Cardiac fibroblast (primary cell): ENCODE data around the gene CAMTA1.

ENCODE experiments used
- DNase-seq, 2 donors: peaks; one replicate each; pipeline versions ENCODE4 v3.0.0 to v3.0.0-alpha.2; 2010; ENCODE audit warnings: low read depth in 2 of 2
- H3K4me3 ChIP-seq, 2 donors: replicated peaks in 1 of 2; 1 replicate in 1 of 2; 2 replicates in 1 of 2; pipeline ENCODE4 v1.5.1; 2011; ENCODE audit warnings: low read depth in 2 of 2, low read length in 2 of 2, mild to moderate bottlenecking in 2 of 2, moderate library complexity in 1 of 2
- TF ChIP-seq, protein P1 (sequence below): IDR thresholded peaks from one replicate; pipeline ENCODE4 v1.5.1; 2011; ENCODE audit warnings: low read depth, mild to moderate bottlenecking, low read length, inconsistent platforms

CAMTA1 gene

DNA sequence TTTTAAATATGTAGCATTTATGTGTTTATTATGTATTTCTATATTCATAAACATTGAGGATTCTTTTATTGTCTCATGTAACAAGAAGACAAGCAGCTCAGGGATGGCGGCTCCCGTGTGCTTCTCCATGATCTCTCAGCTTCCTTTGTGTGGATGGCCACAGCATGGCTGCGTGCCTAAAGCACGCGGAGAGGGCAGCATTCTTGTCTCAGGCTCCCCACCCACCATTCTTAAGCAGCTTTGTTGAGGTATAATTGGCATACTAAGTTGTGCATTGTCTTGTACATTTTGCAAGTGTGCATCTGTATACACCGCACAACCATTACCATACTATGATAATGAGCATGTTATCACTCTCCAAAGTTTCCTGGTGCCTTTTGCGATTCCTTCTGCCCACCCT, 81.6 kb downstream of the CAMTA1 start:
- TF ChIP-seq, protein P1, sequence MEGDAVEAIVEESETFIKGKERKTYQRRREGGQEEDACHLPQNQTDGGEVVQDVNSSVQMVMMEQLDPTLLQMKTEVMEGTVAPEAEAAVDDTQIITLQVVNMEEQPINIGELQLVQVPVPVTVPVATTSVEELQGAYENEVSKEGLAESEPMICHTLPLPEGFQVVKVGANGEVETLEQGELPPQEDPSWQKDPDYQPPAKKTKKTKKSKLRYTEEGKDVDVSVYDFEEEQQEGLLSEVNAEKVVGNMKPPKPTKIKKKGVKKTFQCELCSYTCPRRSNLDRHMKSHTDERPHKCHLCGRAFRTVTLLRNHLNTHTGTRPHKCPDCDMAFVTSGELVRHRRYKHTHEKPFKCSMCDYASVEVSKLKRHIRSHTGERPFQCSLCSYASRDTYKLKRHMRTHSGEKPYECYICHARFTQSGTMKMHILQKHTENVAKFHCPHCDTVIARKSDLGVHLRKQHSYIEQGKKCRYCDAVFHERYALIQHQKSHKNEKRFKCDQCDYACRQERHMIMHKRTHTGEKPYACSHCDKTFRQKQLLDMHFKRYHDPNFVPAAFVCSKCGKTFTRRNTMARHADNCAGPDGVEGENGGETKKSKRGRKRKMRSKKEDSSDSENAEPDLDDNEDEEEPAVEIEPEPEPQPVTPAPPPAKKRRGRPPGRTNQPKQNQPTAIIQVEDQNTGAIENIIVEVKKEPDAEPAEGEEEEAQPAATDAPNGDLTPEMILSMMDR: no peak
- DNase-seq: no peak

DNA sequence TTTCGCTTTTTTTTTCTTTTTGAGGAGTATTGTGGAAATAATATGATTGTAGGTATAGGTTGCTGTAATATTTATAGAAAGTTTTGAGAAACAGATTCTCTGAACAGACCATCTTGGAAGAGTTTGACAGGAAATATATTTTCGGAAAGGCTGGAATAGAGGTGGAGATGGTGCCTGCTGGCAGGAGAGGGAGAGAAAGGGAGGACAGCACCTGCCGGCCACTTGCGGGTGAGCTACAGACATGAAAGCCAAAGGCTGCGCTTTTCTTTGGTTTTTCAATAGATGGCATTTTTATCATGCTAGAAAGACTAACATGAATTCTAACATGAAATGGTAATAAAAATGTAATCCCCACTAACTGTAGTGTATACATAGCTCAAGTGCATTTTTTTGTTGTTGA, 82.1 kb downstream of the CAMTA1 start:
- H3K4me3 ChIP-seq: no peak overlapping the region
- TF ChIP-seq, protein P1: no peak
- DNase-seq: no peak

More for the DNA sequence above, 81.6 kb downstream of the CAMTA1 start:
- no peak overlapping the region for H3K4me3 ChIP-seq

DNA sequence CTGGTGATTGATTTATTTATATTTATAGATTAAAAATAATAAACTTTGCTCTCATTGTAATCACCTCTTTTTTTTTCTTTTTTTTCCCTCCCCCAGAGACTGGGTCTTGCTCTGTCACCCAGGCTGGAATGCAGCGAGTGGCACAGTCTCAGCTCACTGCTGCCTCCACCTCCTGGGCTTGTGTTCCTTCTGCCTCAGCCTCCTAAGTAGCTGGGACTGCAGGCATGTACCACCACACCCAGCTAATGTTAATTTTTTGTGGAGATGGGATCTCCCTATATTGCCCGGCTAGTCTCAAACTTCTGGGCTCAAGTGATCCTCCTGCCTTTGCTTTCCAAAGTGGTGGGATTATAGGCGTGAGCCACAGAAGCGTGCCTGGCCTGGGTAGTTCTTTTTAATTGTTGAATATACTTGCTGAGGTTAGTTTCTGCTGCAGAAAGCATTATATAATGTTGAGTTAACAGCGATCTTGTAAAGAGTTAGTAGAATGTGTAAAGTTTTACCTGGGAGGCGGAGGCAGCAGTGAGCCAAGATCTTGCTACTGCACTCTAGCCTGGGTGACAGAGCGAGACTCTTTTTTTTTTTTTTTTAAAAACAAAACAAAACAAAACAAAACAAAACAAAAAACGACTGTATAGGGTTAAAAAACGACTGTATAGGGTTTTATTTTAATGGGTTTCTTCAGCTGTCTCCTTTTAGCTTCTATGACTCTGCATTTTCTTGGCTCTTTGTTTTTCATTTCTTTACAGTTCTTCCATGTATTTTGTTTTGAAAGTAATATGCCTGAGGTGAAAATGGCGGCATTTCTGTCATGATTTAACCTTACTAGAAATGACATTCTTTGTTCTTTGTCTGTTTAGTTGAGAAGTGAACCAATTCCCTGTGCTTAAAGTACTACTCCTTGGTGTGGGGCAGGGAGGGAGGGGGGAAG, 82.7 kb downstream of the CAMTA1 start:
- H3K4me3 ChIP-seq: no peak overlapping the region
- TF ChIP-seq, protein P1: no peak
- no peak for DNase-seq

DNA sequence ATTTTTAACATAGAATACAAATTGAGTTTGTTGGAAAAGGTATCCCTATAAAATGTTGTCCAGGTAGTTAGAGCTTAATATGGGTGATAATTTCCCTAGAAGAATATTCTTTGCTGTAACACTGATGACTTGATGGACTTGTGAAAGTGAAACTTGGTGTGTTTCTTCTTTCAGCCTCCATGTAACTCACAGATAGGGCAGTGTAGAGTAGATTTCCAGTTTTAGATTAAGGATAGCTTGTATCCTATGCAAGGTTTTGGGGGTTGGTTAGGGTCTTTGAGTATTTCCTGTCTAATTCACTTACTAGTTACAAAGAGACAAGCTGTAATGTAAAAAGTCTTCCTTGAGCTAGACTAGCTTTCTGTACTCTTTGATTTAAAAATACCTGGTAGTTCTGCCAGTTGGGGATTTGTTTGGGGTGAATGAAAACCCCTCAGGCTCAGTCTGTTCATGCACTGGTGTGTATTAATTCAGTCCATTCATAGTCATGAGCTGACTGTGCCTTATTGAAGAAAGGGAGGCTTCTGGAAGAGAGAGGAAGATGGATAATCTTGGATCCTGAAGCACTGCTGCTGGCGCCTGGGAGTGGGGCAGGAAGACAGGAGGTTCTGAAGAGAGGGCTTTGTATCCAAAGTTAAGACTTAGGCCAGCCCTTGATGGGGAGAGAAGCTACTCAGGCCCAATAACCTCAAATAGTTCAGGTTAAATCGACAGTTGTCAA, 83.6 kb downstream of the CAMTA1 start:
- TF ChIP-seq, protein P1: no peak
- H3K4me3 ChIP-seq: no peak overlapping the region
- DNase-seq: no peak

DNA sequence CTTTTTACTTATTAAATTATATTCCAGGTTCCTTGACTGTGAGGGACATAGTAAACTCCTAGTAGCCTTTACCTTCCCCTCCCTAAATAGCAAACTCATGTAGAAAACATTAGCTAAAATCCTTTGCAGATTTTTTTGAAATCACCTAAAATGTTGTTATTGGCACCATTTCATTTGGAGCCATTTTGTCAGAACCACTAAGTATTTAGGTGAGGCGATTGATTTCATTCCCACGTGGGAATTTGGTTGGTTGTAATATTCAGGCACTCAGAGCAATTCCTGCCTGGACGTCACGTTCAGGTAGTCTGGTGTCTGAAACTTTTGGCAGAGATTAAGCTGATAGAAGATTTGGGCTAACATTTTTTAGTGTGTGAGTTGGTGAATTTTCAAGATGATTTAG, 84.3 kb downstream of the CAMTA1 start:
- no peak overlapping the region for H3K4me3 ChIP-seq
- TF ChIP-seq, protein P1: no peak
- no peak for DNase-seq

DNA sequence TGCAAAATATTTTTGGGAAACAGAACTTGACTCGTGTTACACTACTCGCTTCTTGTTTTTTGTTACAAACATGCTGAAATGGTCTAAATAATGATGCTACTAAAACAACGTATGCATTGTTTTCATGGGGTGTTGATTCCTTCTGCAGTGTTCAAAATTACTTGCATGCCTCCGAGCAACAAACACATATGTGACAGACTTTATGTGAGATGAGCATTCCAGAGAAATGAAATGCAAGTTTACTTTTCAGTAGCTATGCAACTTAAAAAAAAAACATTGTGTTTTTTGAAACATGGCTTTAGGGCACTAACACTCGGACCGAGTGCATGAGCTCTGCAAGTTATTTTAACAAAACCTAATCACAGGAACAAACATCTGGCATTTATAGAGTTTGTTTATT, 84.8 kb downstream of the CAMTA1 start:
- peak; percentile 25 to 27 for DNase-seq
- TF ChIP-seq, protein P1: no peak
- no peak overlapping the region for H3K4me3 ChIP-seq
